Measurements from ENCODE around the gene GTF2H4. TPM values are rescaled to one million over a fixed set of nuclear protein-coding genes. Genes with fewer than 3 reads are reported as not detected.

GTF2H4 gene
- total RNA-seq, 1 donor from 2014 or later = 21.7 TPM

DNA sequence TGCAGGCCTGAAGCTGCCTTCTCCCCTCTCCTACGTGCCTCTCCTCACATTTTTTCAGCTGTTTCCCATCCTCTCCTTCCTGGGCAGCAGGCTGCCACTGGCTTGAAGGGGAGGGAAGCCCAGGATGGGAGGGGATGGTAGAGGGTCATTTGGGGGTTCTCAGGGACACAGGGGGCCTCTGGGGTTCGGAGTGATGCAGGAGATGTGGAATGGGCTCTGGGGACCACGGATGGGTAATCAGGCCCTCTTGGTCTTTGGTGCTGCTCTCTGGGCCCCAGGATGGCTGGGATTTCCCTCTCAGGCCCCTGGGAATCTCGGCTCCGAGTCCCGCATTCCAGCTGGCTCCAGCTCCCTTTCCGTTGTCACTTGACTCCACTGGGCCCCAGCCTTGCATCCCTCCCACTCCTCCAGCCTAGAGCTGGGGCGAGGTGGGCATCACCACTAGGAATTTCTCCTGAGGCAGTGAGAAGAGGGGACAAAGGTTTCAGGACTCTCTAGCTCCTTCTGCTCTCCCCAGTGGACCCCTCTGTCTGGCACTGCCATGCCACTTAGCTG, 25.7 kb upstream of the GTF2H4 start:
- DNase-seq (ENCODE audit: low spot score) = peak; percentile 35
- no peak for ATAC-seq

DNA sequence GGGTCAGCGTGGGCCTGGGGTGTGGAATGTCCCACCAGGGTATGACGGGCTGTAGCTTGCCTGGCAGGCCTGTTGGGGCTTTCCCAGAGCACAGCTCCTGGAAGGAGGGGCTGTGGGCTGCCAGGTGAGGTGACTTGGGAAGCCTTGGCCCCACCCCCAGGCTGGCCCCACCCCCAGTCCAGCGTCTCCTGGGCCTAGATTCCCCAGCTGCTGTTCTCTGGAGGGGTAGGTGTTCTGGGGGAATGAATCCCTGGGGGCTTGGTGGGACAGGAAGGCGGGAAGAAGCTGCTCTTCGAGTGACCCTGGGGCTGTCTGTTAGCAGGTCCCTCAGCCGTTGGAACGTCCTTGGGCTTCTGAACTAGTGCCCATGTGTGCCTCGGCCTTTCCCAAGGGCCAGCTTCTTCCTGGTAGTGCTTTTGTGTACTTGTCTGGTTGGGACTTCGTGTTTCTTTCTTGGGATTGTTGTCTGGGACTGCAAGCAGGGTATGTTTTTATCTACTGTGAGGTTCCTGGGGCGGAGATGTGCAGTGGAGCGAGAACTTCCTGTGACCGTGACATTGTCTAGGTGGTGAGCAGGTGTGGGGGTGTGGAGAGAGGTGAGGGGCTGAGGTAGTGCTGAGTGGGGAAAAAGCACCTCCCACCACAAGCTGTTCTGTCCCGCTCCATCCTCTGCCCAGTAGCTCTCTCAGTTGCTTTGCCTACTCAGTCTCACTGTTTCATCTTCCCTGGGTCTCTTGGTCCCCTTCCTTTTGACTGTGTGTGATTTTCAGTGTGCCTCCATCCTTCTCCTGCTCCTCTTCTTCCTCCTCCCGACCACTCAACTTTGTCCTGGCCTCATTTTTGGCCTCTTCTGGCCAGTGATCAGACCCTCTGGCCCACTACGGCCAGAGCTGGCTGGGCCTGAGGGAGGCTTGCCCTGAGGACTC, 25.0 kb upstream of the GTF2H4 start:
- DNase-seq (ENCODE audit: low spot score) (peak; percentile 47), ATAC-seq (no peak)

DNA sequence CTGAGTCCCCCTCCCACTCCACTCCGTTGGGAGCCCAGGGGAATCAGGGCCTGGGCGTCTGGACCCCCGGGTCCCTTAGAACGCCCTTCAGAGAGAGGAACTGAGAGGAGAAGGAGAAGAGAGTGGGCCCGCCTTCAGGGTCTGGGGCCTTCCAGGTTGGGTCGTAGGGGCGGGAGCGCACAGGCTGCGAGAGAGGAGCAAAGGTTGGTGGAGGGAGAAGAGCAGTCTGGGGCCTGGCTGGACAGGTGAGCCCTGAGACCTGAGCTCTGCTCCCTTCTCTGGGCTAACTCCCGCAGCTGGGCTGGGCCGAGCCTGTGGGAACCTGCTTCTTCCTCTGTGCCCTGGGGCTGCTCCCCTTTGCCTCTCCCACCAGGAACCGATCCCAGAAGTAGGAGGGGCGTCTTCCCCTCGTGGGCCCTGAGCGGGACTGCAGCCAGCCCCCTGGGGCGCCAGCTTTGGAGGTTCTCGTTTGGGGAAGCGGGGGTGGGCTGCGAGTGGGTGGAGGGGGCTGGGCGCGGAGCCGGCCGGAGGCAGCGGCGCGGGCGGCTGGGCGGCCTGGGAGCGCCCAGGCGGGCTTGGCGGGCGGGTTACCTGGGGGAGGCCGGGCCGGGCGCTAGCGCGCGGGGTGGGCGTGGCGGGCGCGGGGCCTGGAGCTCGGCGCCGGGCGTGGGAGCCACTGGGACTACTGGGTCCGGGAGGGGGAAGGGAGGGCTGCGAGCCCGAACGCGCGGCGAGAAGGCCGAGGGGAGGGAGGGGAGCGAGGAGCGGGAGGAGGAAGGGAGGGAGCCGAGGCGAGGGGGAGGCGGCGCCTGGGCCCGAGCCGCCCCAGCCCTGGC, 24.1 kb upstream of the GTF2H4 start, which contains the start of gene DDR1:
DDR1 (plus strand) TSS at position 835 of the 836 bp plus-strand sequence. CDS start 4,211 bp downstream, outside the sequence.
- ATAC-seq (peak; percentile 70), DNase-seq (ENCODE audit: low spot score) (peak; percentile 56)

DNA sequence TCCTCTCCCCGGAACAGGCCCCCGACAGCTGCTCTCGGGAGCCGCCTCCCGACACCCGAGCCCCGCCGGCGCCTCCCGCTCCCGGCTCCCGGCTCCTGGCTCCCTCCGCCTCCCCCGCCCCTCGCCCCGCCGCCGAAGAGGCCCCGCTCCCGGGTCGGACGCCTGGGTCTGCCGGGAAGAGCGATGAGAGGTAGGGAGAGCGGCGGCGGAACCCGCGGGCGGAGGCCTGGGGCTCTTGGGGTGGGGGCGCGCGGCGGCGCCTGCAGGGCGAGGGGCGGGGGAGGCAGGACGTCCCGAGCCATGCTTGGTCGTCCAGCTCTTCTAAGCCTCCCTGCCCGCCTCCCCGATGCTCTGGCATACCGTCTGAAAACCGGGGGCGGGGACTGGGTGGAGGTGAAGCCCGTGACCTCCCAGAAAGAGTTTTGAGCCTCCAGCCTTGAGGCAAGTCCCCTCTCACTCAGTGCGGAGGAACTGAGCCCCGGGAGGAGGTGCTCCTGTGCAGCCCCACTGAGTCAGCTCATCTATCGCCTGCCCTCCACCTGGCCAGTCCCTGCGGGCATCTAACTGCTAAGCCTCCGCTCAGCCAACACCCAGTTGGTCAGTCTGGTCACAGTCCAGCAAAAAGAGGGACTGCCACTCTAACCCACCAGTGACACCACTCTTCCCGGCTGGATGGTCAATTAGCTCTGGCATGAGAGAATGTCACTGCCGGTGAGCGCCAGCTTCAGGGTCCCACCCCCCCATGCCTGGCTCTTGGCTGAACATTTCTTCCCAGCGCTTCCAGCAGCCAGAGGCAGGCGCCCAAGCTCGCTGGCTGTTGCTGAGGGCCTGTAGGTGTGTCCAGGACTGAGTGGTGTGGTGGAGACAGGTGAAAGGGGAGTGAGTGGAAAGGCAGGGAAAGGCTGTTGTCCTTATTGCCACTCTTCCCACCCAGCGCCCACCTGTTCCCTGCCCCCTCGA, 23.2 kb upstream of the GTF2H4 start:
- ATAC-seq (peak; percentile 47), DNase-seq (ENCODE audit: low spot score) (peak; percentile 45)

DNA sequence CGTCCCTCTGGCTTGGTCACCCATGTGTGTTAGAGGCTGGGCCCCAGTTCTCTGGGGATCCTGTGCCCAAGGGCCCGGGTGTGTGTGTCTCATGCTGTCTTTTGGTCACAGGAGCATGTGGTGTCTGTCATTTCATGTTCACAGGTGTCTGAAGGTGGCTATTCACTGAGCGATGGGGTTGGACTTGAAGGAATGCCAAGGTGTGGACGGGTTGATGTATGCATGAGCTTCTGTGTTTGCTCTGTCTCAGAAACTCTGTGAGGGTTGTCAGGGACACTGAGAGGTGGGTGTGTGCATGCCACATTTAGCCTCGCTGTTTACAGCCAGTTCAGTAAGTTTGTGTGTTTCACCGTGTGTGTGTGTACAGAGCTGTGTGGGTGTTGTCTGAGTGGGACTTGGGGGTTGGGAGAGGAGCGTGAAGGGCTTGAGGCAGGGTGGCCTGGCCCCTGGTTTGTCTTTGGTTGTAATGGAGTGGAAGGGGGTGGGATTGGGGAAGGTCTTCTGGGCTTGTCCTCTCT, 22.5 kb upstream of the GTF2H4 start:
- ATAC-seq (no peak), DNase-seq (ENCODE audit: low spot score) (no peak)

DNA sequence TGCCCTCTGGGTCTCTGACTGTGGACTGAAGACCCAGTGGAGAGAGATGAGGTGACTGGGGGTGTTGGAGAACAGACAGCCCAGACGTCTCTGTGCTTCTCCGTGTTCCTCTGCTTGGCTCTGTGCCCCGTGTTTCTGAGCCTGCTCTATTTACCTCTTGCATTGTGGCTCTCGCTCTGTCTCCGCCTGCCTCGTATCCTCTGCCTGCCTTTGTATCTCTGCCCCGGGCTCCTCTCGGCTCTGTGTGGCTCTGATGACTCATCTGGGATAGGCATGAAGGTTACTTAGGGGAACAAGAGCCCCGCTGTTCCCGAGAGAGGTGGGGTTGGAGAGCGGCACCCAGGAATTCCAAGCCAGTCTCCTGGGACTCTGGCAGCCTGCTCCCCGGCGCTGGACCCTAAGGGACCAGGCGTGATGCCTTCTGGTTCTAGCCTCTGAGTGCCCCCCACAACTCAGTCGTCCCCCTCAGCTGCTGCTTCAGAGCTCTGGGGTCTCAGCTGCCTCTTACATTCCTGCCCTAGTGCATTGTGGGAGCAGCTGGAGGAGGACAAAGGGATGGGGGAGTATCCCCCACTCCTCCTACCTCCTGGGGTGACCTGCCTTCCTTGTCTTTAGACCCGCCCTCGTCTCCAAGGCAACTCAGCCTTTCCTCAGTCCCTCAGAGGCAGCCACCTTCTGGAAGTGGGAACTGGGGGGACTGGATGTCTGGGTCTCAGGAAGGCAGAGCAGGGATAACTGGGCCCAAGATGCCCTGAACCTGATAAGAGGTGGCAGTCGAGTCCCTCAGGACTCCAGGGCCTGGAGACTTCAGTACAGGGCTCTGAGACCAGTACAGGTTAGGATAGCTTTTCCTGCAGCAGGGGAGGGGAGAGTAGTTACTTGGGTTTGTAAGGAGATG, 21.8 kb upstream of the GTF2H4 start:
- ATAC-seq (peak; percentile 43), DNase-seq (ENCODE audit: low spot score) (peak; percentile 52)

DNA sequence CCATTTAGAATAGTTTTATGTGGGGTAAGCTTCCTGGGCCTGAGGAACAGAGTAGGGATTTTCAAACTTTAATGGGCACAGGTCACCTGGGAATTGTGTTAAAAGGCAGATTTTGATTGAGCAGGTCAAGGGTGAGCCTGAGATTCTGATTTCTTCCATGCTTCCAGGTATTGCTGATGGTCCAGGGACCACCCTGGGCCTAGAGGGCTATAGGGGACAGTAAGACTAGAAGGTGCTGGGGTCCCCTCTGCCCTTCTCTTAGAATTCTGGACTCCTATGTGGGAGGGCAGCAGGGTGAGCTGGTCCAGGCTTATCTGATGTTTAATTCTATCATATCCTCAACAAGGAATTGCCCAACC, 21.1 kb upstream of the GTF2H4 start:
- no peak for ATAC-seq
- peak; percentile 29 for DNase-seq (ENCODE audit: low spot score)

DNA sequence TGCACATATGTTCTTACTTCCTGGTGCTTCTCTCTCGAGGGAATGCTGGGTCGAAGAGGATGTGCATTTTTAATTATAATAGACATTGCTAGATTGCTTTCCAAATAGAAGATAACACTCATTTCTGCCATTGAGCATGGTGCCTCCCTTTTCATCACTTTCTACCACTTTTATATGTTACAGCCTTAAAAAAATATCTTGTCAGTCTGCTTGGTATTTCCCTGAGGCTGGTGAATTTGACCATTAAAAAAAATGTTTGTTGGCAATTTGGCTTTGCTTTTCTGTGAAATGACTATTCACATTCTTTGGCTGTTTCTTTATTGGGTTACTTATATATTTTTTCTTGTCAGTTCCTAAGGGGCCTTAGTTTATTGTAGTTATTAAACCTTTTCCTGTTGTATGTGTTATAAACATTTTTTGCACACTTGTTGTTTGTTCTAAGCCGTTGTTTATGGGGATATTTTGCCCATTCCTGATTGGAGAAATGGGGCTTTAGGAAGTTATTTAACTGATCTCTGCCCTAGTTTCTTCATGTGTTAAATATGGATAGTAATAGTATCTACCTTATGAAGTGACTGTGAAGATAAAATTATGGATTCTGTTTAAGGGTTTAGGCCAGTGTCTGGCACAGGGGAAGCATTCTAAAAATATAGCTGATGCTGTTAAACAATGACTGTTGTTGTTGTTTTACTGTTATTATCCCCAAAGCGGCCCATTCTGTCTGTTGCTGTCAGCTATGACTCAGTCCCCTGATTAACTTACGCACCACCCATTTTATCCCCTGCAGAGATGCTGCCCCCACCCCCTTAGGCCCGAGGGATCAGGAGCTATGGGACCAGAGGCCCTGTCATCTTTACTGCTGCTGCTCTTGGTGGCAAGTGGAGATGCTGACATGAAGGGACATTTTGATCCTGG, 19.8 kb upstream of the GTF2H4 start:
- ATAC-seq (no peak), DNase-seq (ENCODE audit: low spot score) (no peak)

DNA sequence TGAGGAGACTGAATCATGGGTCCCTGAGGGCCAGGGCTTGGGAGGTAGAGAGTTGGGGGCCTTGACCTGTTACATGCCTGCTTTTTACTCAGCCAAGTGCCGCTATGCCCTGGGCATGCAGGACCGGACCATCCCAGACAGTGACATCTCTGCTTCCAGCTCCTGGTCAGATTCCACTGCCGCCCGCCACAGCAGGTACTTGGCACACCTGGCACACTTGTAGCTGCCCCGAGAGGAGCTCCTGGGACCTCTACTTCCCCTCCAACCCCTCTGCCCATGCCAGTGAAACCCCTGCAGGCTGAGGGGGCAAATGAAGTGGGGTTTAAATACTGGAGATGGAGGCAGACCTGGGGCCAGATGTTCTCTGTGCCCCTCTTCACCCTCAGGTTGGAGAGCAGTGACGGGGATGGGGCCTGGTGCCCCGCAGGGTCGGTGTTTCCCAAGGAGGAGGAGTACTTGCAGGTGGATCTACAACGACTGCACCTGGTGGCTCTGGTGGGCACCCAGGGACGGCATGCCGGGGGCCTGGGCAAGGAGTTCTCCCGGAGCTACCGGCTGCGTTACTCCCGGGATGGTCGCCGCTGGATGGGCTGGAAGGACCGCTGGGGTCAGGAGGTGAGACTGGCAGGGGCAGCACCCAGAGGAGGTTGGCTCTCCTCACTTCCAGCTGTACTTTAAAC, 19.1 kb upstream of the GTF2H4 start:
- peak; percentile 41 for DNase-seq (ENCODE audit: low spot score)
- no peak for ATAC-seq

DNA sequence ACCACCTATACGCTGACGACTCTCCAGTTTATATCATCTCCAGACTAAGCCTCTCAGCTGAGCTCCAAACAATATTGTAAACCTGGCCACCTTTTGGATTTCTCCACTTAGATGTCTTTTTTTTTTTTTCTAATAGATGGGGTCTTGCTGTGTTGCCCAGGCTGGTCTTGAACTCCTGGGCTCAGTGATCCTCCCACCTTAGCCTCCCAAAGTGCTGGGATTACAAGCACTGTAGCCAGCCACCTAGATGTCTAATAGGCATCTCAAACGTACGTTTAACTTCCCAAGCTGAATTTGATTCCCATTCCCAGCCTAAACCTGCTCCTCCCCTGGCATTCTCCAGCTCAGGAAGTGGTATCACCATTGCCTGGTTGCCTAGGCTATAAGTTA, 18.5 kb upstream of the GTF2H4 start:
- no peak for DNase-seq (ENCODE audit: low spot score)

DNA sequence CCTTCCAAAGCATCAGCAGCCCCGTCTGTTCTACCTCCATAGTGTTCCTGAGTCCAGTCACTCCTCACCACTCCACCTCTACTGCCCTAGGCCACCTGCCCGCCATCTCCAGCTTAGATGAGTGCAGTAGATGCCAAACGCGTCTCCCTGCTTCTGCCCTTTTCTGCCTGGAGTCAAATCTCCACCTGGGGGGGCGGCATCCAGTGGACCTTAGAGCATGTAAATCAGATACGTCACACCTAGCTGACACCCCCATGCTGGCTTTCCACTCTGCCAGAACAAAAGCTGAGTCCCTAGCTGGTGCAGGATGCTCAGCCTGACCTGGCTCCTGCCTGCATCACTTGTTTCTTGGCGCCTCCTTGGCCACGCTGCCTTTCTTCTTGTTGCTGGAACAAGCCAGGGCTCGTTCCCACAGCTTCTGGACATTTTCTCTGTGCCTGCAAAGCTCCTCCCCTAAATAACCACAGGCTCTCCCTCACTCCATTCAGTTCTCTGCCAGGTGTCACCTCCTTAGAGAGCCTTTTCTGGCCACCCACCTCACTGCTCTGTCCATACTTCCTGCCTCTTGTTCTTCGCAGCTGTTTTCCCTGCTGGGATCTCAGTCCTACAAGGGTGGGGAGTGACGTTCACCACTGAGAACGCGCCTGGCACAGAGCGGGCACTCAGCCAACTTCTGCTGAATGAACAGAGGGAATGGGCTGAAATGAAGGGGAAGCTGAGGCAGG, 17.9 kb upstream of the GTF2H4 start:
- ATAC-seq (no peak), DNase-seq (ENCODE audit: low spot score) (peak; percentile 40)

More for the DNA sequence above, 18.5 kb upstream of the GTF2H4 start:
- no peak for ATAC-seq

DNA sequence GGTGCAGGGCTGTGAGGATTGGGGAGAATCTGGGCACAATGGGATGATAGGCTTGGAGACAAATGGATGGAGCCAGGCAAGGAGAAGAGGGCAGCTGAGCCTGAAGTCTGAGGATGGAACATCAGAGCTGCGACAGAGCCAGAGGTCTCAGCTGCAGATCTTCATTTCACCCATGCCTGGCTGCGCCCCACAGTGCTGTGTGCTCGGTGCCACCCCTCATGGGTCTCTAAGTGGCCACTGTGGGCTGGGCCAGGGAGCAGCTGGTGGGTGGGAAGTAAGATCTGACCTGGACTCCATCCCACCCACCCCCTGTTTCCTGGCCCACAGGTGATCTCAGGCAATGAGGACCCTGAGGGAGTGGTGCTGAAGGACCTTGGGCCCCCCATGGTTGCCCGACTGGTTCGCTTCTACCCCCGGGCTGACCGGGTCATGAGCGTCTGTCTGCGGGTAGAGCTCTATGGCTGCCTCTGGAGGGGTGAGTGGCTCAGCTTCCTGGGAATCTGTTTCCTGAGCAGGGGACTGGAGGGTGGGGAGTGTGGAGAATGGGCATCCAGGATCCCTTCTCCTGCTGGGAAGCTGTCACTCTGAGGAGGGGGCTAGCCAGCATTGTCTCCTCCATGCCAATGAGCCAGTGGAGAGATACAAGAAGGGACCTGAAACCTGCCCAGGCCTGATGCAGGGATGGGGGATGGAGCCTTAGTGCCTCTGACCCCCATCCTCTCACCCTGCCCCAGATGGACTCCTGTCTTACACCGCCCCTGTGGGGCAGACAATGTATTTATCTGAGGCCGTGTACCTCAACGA, 17.2 kb upstream of the GTF2H4 start:
- DNase-seq (ENCODE audit: low spot score) (peak; percentile 38), ATAC-seq (no peak)

DNA sequence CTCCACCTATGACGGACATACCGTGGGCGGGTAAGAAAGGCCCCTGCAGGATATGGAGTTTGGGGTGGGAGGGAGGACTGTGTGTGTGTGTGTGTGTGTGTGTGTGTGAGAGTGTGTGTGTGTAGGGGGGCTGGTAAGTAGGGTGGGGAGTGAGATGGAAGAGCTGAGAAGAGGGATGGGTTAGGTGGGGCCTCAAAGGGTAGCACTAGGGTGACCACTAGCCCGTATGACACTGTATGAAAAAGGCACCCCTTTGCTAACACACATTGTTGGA, 16.6 kb upstream of the GTF2H4 start:
- DNase-seq (ENCODE audit: low spot score) (no peak), ATAC-seq (no peak)

DNA sequence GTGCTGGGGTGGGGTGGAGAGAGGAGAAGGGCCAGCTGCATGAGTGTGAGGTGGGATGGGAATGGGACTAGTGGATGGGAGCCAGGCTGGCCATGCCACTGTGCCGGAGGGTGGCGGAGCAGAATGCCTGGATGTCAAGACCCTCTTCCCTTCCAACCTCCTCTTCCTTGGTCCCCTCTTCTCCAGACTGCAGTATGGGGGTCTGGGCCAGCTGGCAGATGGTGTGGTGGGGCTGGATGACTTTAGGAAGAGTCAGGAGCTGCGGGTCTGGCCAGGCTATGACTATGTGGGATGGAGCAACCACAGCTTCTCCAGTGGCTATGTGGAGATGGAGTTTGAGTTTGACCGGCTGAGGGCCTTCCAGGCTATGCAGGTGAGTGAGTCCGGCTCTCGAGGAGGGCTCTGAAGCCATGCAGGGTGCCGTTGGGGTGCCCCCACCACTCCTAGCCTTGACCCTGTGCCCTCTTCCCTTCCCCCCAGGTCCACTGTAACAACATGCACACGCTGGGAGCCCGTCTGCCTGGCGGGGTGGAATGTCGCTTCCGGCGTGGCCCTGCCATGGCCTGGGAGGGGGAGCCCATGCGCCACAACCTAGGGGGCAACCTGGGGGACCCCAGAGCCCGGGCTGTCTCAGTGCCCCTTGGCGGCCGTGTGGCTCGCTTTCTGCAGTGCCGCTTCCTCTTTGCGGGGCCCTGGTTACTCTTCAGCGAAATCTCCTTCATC, 16.0 kb upstream of the GTF2H4 start:
- ATAC-seq (no peak), DNase-seq (ENCODE audit: low spot score) (no peak)

DNA sequence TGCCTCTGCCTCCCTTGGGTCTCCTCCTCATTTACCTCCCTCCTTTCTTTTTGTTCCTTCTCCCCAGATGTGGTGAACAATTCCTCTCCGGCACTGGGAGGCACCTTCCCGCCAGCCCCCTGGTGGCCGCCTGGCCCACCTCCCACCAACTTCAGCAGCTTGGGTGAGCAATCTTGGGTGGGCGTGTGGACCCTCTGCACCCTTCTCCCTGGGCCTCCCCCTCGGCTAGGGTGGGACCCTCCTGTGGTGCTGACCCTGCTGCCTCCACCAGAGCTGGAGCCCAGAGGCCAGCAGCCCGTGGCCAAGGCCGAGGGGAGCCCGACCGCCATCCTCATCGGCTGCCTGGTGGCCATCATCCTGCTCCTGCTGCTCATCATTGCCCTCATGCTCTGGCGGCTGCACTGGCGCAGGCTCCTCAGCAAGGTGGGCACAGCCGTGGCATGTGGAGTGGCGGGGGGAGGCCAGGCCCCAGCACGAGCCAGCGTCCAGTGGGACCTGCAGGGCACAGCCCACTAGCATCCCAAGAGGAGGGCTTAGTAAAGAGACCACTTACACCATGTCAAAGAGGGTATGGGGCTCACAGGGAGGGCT, 14.9 kb upstream of the GTF2H4 start:
- ATAC-seq (no peak), DNase-seq (ENCODE audit: low spot score) (no peak)

Measured in left lobe of liver (tissue), 2 donors.